ENCODE measurements around the gene FAM120A.
A peak's percentile ranks its signal among the peaks of the same experiment; 100 is the strongest.

The FAM120A gene

DNA sequence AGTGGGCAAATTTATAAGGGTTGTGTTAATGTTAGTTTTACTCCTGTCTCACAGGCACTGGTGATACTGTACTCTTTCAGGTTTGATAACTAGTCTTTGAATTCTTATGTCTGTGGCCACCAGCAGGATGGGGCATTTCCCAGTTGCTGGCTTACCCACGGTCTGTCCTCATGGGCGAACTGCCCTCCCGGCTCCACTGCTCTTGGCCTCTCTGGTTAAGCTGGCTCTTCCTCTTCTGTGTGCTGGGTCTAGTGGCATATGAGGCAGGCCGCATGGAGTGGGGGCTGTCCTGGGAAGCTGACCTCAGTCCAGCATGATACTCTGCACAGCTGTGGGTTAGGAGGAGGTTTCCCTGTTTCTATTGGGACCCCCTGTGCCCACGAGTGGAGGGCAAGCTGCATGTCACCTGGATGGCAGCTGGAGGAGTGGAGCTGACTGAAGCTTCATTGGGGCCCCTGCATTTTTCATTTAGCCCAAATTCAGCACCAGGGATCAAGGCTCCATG, 144.4 kb downstream of the FAM120A start:
- DNase-seq (ENCODE audit: low spot score) = no peak

GRCh38 chr9:93596399-93596798, 144.9 kb downstream of the FAM120A start:
- no peak for DNase-seq (ENCODE audit: low spot score)

- DNase-seq (ENCODE audit: low spot score) = no peak
These were observed 145.7 kb downstream of the FAM120A start for GRCh38 chr9:93597142-93597706.

- DNase-seq (ENCODE audit: low spot score) = no peak
These were observed 146.6 kb downstream of the FAM120A start for GRCh38 chr9:93597871-93598646.

- DNase-seq (ENCODE audit: low spot score) = peak; percentile 56
These were observed 147.3 kb downstream of the FAM120A start for GRCh38 chr9:93598647-93599241.

- no peak for DNase-seq (ENCODE audit: low spot score)
These were observed 148.3 kb downstream of the FAM120A start for GRCh38 chr9:93599571-93600403.

GRCh38 chr9:93600504-93600903, 149.0 kb downstream of the FAM120A start:
- DNase-seq (ENCODE audit: low spot score) = no peak

DNA sequence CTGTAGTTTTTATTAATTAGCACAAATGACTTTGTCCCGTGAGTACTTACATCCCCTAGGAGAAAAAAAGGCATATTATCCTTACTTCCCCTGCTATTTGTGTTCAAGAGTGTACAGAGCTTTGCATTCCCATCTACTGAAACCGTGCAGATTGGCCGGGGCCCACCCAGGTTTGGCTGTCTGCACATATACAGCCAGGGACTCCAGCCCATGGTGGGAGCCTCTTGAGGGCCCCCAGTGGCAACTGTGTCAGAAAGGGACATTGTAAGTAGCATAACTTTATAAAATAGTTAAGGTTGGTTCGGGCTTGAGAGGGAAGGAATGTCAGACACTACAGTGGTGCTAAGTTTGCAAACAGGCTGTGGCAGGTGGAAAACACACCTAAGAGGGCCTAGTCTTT, 149.6 kb downstream of the FAM120A start:
- DNase-seq (ENCODE audit: low spot score) = no peak

GRCh38 chr9:93601666-93602065, 150.2 kb downstream of the FAM120A start:
- DNase-seq (ENCODE audit: low spot score) = no peak

DNA sequence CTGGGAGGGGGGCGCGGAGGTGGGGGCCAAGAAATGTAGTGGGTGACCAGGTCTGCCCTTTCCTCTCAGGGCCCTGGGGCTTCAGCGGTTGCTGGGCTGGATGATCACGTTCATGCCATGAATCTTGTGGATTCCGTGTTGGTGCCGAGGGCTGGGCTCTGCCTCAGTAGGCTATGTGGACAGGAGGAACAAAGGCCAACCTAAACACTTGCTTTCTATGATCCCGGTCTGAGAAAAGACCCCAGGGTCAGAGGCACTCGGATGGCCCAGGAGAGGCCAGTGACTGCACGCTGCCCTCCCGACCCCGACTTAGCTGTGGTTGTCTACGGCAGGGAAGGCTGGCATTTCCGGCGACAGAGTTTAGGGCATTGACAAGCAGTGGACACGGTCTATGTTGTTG, 151.5 kb downstream of the FAM120A start:
- DNase-seq (ENCODE audit: low spot score) = no peak

DNA sequence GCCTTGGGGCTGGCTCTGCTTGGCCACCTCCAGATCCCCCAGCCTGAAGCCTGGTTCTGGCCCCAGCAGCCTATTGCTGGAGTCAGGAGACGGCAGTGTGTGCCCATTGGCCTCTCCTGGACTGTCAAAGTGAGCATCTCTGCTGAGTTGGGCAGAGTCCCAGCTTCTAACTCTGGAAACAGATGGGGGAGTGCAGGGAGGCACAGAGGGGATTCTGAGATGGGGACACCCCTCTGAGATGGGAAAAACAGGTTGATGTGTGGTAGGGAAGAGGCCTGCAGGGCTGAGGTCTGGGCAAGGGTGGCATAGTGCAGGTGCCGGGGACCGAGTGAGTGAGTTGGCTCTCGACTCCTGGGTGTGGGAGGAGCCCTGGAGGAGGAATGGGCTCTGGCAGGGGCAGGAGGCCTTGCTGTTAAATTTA, 152.4 kb downstream of the FAM120A start:
- DNase-seq (ENCODE audit: low spot score) = no peak

- no peak for DNase-seq (ENCODE audit: low spot score)
These were observed 154.7 kb downstream of the FAM120A start for GRCh38 chr9:93606187-93606586.

- no peak for DNase-seq (ENCODE audit: low spot score)
These were observed 158.7 kb downstream of the FAM120A start for GRCh38 chr9:93610206-93610605.

- DNase-seq (ENCODE audit: low spot score) = no peak
These were observed 160.7 kb downstream of the FAM120A start for GRCh38 chr9:93612052-93612795.

GRCh38 chr9:93612796-93613154, 161.3 kb downstream of the FAM120A start:
- no peak for DNase-seq (ENCODE audit: low spot score)

DNA sequence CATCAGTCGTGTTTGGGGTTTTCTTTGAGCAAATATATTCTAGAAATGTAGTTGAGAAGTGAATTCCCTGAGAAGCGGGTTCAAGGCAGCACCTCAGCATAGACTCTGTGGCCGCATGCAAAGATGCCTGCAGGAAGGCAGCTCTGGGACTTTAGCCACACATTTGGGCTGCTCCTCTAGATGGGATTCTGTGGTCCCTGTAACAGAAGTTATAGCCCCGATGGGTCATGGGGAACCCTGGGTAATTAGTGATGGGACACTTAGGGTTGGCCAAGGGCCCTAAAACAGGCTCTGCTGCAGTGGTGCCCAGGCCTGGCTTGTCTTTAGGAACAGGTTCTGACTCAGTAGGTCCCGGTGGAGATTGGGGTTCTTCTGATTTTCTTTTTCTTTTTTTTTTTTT, 161.7 kb downstream of the FAM120A start:
- DNase-seq (ENCODE audit: low spot score) = no peak

GRCh38 chr9:93613791-93614190, 162.3 kb downstream of the FAM120A start:
- no peak for DNase-seq (ENCODE audit: low spot score)

DNA sequence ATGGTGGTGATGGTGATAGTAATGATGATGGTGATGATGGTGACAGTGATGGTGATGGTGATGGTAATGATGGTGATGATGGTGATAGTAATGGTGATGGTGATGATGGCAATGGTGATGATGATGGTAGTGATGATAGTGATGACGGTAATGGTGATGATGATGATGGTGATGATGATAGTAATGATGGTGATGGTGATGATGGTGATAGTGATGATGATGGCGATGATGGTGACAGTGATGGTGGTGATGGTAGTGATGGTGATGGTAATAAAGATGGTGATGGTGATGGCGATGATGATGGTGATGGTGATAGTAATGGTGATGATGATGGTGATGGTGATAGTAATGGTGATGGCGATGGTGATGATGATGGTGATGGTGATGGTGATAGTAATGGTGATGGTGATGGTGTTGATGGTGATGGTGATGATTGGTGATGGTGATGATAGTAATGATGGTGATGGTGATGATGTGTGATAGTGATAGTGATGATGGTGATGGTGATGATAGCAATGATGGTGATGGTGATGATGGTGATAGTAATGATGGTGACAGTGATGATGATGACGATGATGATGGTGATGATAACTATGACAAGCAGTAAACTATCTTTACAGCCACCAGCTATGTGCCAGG, 163.5 kb downstream of the FAM120A start:
- DNase-seq (ENCODE audit: low spot score) = no peak

Data from AG20443 (cell line).